ENCODE results near the gene ALKBH5. TPM values are rescaled to one million over a fixed set of nuclear protein-coding genes. Genes with fewer than 3 reads are reported as not detected.

ALKBH5 gene
- total RNA-seq, 2 donors from 2014 or later = 100 to 104 TPM

GRCh38 chr17:18145811-18146210 lies 37.8 kb upstream of the ALKBH5 start:
- peaks cover 4% of the 10 kb centered on the region for H3K4me1 Mint-ChIP-seq
- DNase-seq (no peak), ATAC-seq (no peak)
- H3K36me3 Mint-ChIP-seq (ENCODE audit: low read depth) = no peaks in the 10 kb centered on the region
- peaks cover 2% of the 10 kb centered on the region for H3K27me3 Mint-ChIP-seq
- no peak overlapping the region for H3K27ac Mint-ChIP-seq
- H3K4me3 Mint-ChIP-seq = no peak overlapping the region
- H3K9me3 ChIP-seq (ENCODE audit: control insufficient read depth, low read length, poor library complexity, severe bottlenecking) = no peaks in the 10 kb centered on the region

- H3K27me3 Mint-ChIP-seq = peaks cover 5% of the 10 kb centered on the region
- H3K4me1 Mint-ChIP-seq = peaks cover 1% of the 10 kb centered on the region
- DNase-seq = no peak
- H3K36me3 Mint-ChIP-seq (ENCODE audit: low read depth) = no peaks in the 10 kb centered on the region
- H3K27ac Mint-ChIP-seq = no peak overlapping the region
- H3K4me3 Mint-ChIP-seq = no peak overlapping the region
- H3K9me3 ChIP-seq (ENCODE audit: control insufficient read depth, low read length, poor library complexity, severe bottlenecking) = no peaks in the 10 kb centered on the region
- ATAC-seq = no peak
These were observed 37.4 kb upstream of the ALKBH5 start for GRCh38 chr17:18146259-18146658.

- H3K9me3 ChIP-seq (ENCODE audit: control insufficient read depth, low read length, poor library complexity, severe bottlenecking) = no peaks in the 10 kb centered on the region
- peaks cover 5% of the 10 kb centered on the region for H3K27me3 Mint-ChIP-seq
- no peaks in the 10 kb centered on the region for H3K36me3 Mint-ChIP-seq (ENCODE audit: low read depth)
- ATAC-seq (no peak), DNase-seq (no peak)
- no peak overlapping the region for H3K4me3 Mint-ChIP-seq
- H3K27ac Mint-ChIP-seq = no peak overlapping the region
- H3K4me1 Mint-ChIP-seq = no peaks in the 10 kb centered on the region
These were observed 36.6 kb upstream of the ALKBH5 start for GRCh38 chr17:18146980-18147379.

DNA sequence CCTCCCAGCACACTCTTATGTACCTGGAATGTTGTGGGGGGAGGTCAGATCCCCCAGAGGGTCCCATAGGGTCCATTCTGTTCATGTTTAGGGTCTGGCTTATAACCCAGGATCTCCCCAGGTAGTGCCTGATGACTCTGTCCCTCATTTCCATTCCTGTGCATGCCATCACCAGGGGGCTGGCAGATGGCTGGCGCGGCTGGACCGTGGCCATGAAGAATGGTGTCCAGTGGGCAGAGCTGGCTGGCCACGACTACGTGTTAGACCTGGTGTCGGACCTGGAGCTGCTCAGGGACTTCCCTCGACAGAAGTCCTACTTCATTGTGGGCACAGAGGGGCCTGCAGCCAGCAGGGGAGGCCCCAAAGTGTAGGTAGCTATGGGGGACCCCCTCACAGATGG lies 35.0 kb upstream of the ALKBH5 start:
- no peaks in the 10 kb centered on the region for H3K36me3 Mint-ChIP-seq (ENCODE audit: low read depth)
- ATAC-seq (no peak), DNase-seq (no peak)

DNA sequence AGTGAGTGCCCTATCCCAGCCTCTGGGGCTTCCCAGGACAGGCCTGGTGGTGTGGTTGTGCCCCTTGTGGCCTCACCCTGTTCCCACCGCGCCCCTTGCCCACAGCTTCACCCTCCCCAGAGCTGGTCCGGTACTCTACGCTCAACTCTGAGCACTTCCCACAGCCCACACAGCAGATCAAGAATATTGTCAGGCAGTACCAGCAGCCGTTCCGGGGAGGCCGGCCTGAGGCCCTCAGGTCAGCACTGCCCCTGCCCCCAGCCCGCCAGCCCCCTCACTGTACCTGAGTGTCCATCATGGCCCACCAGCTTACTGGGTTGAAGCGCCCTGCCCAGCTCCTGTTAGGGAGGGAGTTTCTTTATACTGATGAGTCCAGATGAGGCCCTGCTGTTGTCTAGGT lies 32.3 kb upstream of the ALKBH5 start:
- ATAC-seq (no peak), DNase-seq (no peak)
- no peak overlapping the region for H3K27ac Mint-ChIP-seq
- H3K36me3 Mint-ChIP-seq (ENCODE audit: low read depth) = no peaks in the 10 kb centered on the region
- peaks cover 10% of the 10 kb centered on the region for H3K27me3 Mint-ChIP-seq
- no peak overlapping the region for H3K4me3 Mint-ChIP-seq
- H3K4me1 Mint-ChIP-seq = peaks cover 6% of the 10 kb centered on the region
- no peaks in the 10 kb centered on the region for H3K9me3 ChIP-seq (ENCODE audit: control insufficient read depth, low read length, poor library complexity, severe bottlenecking)

More for the DNA sequence above, 35.0 kb upstream of the ALKBH5 start:
- Mint-ChIP-seq H3K27ac (no peak overlapping the region), H3K4me1 (peaks cover under 1% of the 10 kb centered on the region), H3K4me3 (no peak overlapping the region), H3K27me3 (peaks cover 10% of the 10 kb centered on the region)
- H3K9me3 ChIP-seq (ENCODE audit: control insufficient read depth, low read length, poor library complexity, severe bottlenecking) = no peaks in the 10 kb centered on the region

DNA sequence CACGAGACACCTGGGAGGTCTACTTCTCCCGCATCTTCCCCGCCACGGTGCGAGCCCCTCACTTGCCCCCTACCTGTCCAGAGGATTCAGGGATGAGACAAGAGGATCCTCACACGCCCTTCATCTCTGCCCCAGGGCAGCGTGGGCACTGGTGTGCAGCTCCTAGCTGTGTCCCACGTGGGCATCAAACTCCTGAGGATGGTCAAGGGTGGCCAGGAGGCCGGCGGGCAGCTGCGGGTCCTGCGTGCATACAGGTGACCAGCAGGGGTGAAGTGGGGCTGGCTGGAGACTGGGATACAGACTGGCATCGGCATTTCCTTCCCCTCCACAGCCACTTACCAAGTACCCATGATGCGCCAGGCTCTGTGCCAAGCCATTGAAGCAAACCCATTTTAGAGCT lies 28.4 kb upstream of the ALKBH5 start:
- Mint-ChIP-seq H3K27ac (no peak overlapping the region), H3K36me3 (ENCODE audit: low read depth) (no peaks in the 10 kb centered on the region), H3K27me3 (peaks cover 10% of the 10 kb centered on the region), H3K4me3 (no peak overlapping the region), H3K4me1 (peaks cover 19% of the 10 kb centered on the region)
- H3K9me3 ChIP-seq (ENCODE audit: control insufficient read depth, low read length, poor library complexity, severe bottlenecking) = no peaks in the 10 kb centered on the region
- no peak for ATAC-seq
- DNase-seq = no peak

GRCh38 chr17:18156171-18156975 lies 27.3 kb upstream of the ALKBH5 start:
- H3K36me3 Mint-ChIP-seq (ENCODE audit: low read depth) = peaks cover under 1% of the 10 kb centered on the region
- ATAC-seq = no peak
- peak overlapping the region; percentile 37 for H3K27ac Mint-ChIP-seq
- H3K4me3 Mint-ChIP-seq = no peak overlapping the region
- H3K27me3 Mint-ChIP-seq = peaks cover 6% of the 10 kb centered on the region
- no peaks in the 10 kb centered on the region for H3K9me3 ChIP-seq (ENCODE audit: control insufficient read depth, low read length, poor library complexity, severe bottlenecking)
- H3K4me1 Mint-ChIP-seq = peaks cover 19% of the 10 kb centered on the region
- DNase-seq = no peak

DNA sequence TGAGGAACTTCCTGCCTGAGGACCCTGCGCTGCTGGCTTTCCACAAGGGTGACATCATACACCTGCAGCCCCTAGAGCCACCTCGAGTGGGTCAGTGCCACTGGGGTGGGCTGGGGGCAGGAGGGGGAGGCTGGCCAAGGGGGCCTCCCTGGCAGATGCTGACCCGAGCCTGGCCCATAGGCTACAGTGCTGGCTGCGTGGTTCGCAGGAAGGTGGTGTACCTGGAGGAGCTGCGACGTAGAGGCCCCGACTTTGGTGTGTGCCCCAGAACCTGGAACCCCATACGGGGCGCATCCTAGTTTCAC lies 26.7 kb upstream of the ALKBH5 start:
- peaks cover 10% of the 10 kb centered on the region for H3K27me3 Mint-ChIP-seq
- DNase-seq = no peak
- H3K4me3 Mint-ChIP-seq = no peak overlapping the region
- H3K27ac Mint-ChIP-seq = peak overlapping the region; percentile 37
- H3K4me1 Mint-ChIP-seq = peaks cover 19% of the 10 kb centered on the region
- H3K9me3 ChIP-seq (ENCODE audit: control insufficient read depth, low read length, poor library complexity, severe bottlenecking) = no peaks in the 10 kb centered on the region
- H3K36me3 Mint-ChIP-seq (ENCODE audit: low read depth) = peaks cover 3% of the 10 kb centered on the region
- no peak for ATAC-seq

DNA sequence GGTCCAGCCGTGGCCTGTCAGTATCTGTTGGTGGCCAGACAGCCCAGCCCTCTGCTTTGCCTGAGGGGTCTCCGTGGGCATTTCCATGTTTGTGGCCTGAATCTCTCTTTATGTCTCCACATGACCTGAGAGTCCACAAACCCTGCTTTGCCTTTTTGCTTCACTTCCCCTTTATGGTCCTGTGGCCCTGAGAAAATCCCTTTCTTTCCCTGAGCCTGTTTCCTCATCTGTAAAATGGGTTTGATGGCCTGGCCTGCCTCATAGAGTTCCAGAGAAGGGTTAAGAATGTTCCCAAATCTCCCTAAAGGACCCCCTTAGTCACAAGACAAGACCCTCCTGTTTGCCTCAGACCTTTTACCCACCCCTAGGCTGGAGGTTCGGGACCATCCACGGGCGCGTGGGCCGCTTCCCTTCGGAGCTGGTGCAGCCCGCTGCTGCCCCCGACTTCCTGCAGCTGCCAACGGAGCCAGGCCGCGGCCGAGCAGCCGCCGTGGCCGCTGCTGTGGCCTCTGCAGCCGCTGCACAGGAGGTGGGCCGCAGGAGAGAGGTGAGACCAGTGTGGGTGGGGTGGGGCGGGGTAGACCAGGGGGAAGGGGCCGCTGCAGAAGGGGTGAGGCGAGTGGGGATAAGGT lies 26.2 kb upstream of the ALKBH5 start:
- ATAC-seq = no peak
- no peak for DNase-seq
- H3K4me1 Mint-ChIP-seq = peaks cover 19% of the 10 kb centered on the region
- no peaks in the 10 kb centered on the region for H3K9me3 ChIP-seq (ENCODE audit: control insufficient read depth, low read length, poor library complexity, severe bottlenecking)
- peaks cover 3% of the 10 kb centered on the region for H3K36me3 Mint-ChIP-seq (ENCODE audit: low read depth)
- peak overlapping the region; percentile 51 for H3K27ac Mint-ChIP-seq
- peaks cover 10% of the 10 kb centered on the region for H3K27me3 Mint-ChIP-seq
- peak overlapping the region; percentile 92 for H3K4me3 Mint-ChIP-seq

GRCh38 chr17:18158022-18158600 lies 25.5 kb upstream of the ALKBH5 start:
- H3K9me3 ChIP-seq (ENCODE audit: control insufficient read depth, low read length, poor library complexity, severe bottlenecking) = no peaks in the 10 kb centered on the region
- Mint-ChIP-seq H3K27ac (peak overlapping the region; percentile 51), H3K4me1 (peaks cover 19% of the 10 kb centered on the region), H3K27me3 (peaks cover 5% of the 10 kb centered on the region), H3K36me3 (ENCODE audit: low read depth) (peaks cover 3% of the 10 kb centered on the region), H3K4me3 (peak overlapping the region; percentile 92)
- ATAC-seq (peak; percentile 95), DNase-seq (peak; percentile 88 to 92 (median 89))

- ATAC-seq = no peak
- DNase-seq = no peak
- H3K4me3 Mint-ChIP-seq = no peak overlapping the region
- H3K4me1 Mint-ChIP-seq = peaks cover 17% of the 10 kb centered on the region
- H3K27me3 Mint-ChIP-seq = peaks cover 5% of the 10 kb centered on the region
- H3K27ac Mint-ChIP-seq = peak overlapping the region; percentile 67
- H3K9me3 ChIP-seq (ENCODE audit: control insufficient read depth, low read length, poor library complexity, severe bottlenecking) = no peaks in the 10 kb centered on the region
- peaks cover 3% of the 10 kb centered on the region for H3K36me3 Mint-ChIP-seq (ENCODE audit: low read depth)
These were observed 24.0 kb upstream of the ALKBH5 start for GRCh38 chr17:18159551-18160120.

GRCh38 chr17:18160128-18160856 lies 23.3 kb upstream of the ALKBH5 start:
- Mint-ChIP-seq H3K27me3 (peaks cover 5% of the 10 kb centered on the region), H3K36me3 (ENCODE audit: low read depth) (peaks cover 3% of the 10 kb centered on the region), H3K4me3 (no peak overlapping the region), H3K4me1 (peaks cover 17% of the 10 kb centered on the region), H3K27ac (peak overlapping the region; percentile 67)
- DNase-seq (no peak), ATAC-seq (no peak)
- no peaks in the 10 kb centered on the region for H3K9me3 ChIP-seq (ENCODE audit: control insufficient read depth, low read length, poor library complexity, severe bottlenecking)
